ENCODE measurements around the gene NUP214. TPM values are rescaled to one million over a fixed set of nuclear protein-coding genes. Genes with fewer than 3 reads are reported as not detected.

The NUP214 gene
- total and polyA plus RNA-seq, 7 donors, result 11.8 to 28.1 (median 20.1) TPM

DNA sequence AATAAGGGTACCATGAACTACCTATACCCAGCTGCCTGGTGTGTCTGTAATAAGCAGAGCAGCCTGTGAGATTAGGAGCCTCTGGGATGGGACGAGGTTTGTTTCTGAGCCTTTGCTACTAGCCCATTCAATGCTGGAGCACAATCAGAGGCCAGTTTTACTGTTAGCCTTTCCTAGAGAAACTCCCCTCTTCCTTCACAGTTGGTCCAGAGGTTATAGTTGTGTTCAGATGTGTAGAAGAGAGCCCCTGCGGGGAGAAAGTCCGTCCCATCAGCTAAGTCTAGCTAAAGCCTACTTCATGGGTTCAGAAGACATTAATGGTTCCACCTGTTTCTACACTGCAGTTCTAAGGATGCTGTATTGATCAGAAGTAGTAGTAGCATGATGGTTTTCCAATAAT, 16.8 kb downstream of the NUP214 start:
- no peaks in the 10 kb centered on the region for H3K27me3 ChIP-seq (ENCODE audit: insufficient read depth in 3 of 3, low read length in 2 of 3)
- H3K36me3 ChIP-seq (ENCODE audit: insufficient read depth in 1 of 2, low read depth in 1 of 2), result peaks cover 34 to 100% of the 10 kb centered on the region in 2 donors
- no peaks in the 10 kb centered on the region for H3K4me1 ChIP-seq
- no peak overlapping the region for H3K4me3 ChIP-seq
- no peak for DNase-seq
- H3K27ac ChIP-seq, result no peak overlapping the region
- H3K9me3 ChIP-seq, result no peaks in the 10 kb centered on the region
- 91 to 96% (median 91%) methylated on average over 3 of the region's 3 CpGs for WGBS, 3 donors
- TF ChIP-seq, protein P1, sequence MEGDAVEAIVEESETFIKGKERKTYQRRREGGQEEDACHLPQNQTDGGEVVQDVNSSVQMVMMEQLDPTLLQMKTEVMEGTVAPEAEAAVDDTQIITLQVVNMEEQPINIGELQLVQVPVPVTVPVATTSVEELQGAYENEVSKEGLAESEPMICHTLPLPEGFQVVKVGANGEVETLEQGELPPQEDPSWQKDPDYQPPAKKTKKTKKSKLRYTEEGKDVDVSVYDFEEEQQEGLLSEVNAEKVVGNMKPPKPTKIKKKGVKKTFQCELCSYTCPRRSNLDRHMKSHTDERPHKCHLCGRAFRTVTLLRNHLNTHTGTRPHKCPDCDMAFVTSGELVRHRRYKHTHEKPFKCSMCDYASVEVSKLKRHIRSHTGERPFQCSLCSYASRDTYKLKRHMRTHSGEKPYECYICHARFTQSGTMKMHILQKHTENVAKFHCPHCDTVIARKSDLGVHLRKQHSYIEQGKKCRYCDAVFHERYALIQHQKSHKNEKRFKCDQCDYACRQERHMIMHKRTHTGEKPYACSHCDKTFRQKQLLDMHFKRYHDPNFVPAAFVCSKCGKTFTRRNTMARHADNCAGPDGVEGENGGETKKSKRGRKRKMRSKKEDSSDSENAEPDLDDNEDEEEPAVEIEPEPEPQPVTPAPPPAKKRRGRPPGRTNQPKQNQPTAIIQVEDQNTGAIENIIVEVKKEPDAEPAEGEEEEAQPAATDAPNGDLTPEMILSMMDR (IDR thresholded peaks at IDR 0.05), result no peak
- intact Hi-C loops (cut with DNase I), result loop anchor here (10.0 kb wide), 3 partner anchors 53 to 313 kb away; no protein-coding TSS in a partner anchor
- ATAC-seq, result no peak

DNA sequence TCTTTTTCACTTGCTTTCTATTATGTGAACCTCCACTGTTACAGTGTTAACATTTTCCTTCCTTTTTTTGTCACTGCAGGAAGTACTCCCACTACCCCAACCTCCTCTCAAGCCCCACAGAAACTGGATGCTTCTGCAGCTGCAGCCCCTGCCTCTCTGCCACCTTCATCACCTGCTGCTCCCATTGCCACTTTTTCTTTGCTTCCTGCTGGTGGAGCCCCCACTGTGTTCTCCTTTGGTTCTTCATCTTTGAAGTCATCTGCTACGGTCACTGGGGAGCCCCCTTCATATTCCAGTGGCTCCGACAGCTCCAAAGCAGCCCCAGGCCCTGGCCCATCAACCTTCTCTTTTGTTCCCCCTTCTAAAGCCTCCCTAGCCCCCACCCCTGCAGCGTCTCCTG, 18.8 kb downstream of the NUP214 start:
- 71 to 81% (median 78%) methylated on average over 3 of the region's 3 CpGs for WGBS, 3 donors
- TF ChIP-seq, protein P1 (IDR thresholded peaks at IDR 0.05), result no peak
- intact Hi-C loops (cut with DNase I), result loop anchor here (10.0 kb wide), 3 partner anchors 51 to 311 kb away; no protein-coding TSS in a partner anchor
- Histone ChIP-seq H3K4me1 (no peaks in the 10 kb centered on the region), H3K4me3 (no peak overlapping the region), H3K27ac (no peak overlapping the region), H3K36me3 (ENCODE audit: insufficient read depth in 1 of 2, low read depth in 1 of 2) (peaks cover 34 to 100% of the 10 kb centered on the region in 2 donors), H3K9me3 (no peaks in the 10 kb centered on the region), H3K27me3 (ENCODE audit: insufficient read depth in 3 of 3, low read length in 2 of 3) (no peaks in the 10 kb centered on the region)
- no peak for DNase-seq
- ATAC-seq, result no peak

DNA sequence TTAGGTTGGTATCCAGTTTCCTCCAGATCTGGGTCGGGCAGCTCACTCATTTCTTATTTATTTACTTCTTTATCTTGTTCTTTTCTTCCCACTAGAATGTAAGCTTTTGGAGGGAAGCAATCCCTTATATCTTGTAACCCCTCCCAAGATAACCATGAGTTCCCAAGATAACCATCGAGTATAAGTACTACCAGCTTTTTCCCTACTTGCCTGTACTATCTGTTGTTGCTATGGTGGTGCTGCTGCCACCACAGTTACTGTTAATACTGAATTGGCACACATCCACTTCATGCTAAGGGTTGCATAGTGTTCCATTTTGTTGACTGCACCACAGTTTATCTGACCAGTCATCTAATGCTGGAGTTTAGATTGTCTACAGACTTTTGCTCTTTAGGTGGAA, 19.9 kb downstream of the NUP214 start:
- intact Hi-C loops (cut with DNase I), result loop anchor here (10.0 kb wide), 3 partner anchors 50 to 310 kb away; no protein-coding TSS in a partner anchor
- Histone ChIP-seq H3K9me3 (no peaks in the 10 kb centered on the region), H3K36me3 (ENCODE audit: insufficient read depth in 1 of 2, low read depth in 1 of 2) (peaks cover 26 to 100% of the 10 kb centered on the region in 2 donors), H3K4me3 (no peak overlapping the region), H3K27ac (no peak overlapping the region), H3K27me3 (ENCODE audit: insufficient read depth in 3 of 3, low read length in 2 of 3) (no peaks in the 10 kb centered on the region), H3K4me1 (no peaks in the 10 kb centered on the region)
- WGBS, 3 donors, result 77 to 98% (median 91%) methylated on average over 2 of the region's 2 CpGs
- DNase-seq (no peak), ATAC-seq (no peak)
- TF ChIP-seq, protein P1 (IDR thresholded peaks at IDR 0.05), result no peak

DNA sequence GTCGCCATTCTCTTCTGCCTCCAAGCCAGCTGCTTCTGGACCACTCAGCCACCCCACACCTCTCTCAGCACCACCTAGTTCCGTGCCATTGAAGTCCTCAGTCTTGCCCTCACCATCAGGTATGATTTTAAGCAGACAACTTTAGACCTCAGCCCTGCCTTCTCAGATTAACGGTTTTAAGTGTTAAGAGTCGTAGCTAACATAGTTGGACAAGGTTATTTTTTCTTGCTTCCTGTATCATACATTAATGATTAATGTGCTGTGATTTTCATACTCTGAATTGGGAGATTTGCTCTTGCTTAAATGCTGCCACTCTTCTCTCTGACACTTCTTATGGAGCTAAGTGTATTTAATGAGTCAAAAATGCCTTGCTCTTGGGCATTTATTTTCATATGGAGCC, 20.8 kb downstream of the NUP214 start:
- no peak for DNase-seq
- no peaks in the 10 kb centered on the region for H3K27me3 ChIP-seq (ENCODE audit: insufficient read depth in 3 of 3, low read length in 2 of 3)
- no peak overlapping the region for H3K27ac ChIP-seq
- H3K4me3 ChIP-seq, result no peak overlapping the region
- no peak for ATAC-seq
- TF ChIP-seq, protein P1 (IDR thresholded peaks at IDR 0.05), result no peak
- intact Hi-C loops (cut with DNase I), result loop anchor here (10.0 kb wide), 3 partner anchors 49 to 309 kb away; no protein-coding TSS in a partner anchor
- peaks cover 21 to 100% of the 10 kb centered on the region in 2 donors for H3K36me3 ChIP-seq (ENCODE audit: insufficient read depth in 1 of 2, low read depth in 1 of 2)
- H3K4me1 ChIP-seq, result no peaks in the 10 kb centered on the region
- WGBS, 3 donors, result 92 to 94% (median 94%) methylated on average over 4 of the region's 4 CpGs
- no peaks in the 10 kb centered on the region for H3K9me3 ChIP-seq

DNA sequence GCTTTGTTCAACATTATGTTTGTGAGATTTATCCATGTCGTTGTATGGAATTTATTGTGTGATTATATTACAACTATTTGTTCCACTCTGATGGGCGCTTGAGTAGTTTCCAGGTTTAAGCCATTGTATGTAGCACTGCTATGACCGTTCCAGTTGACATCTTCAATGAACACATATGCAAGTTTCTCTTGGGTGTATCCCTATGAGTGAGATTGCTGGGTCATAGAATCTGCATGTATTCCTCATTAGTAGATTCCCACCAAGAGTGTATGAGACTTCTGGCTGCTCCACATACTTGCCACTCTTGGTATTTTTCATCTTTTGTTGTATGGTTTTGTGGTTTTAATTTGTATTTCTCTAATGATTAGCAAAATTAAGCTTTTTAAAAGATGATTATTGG, 22.9 kb downstream of the NUP214 start:
- peaks cover 18 to 100% of the 10 kb centered on the region in 2 donors for H3K36me3 ChIP-seq (ENCODE audit: insufficient read depth in 1 of 2, low read depth in 1 of 2)
- no peak overlapping the region for H3K27ac ChIP-seq
- no peaks in the 10 kb centered on the region for H3K9me3 ChIP-seq
- 69 to 81% (median 75%) methylated on average over 3 of the region's 3 CpGs for WGBS, 3 donors
- ATAC-seq (no peak), DNase-seq (no peak)
- no peak overlapping the region for H3K4me3 ChIP-seq
- no peaks in the 10 kb centered on the region for H3K4me1 ChIP-seq
- no peaks in the 10 kb centered on the region for H3K27me3 ChIP-seq (ENCODE audit: insufficient read depth in 3 of 3, low read length in 2 of 3)
- intact Hi-C loops (cut with DNase I), result loop anchor here (10.0 kb wide), 3 partner anchors 47 to 307 kb away; no protein-coding TSS in a partner anchor
- TF ChIP-seq, protein P1 (IDR thresholded peaks at IDR 0.05), result no peak
